Measurements from ENCODE around the gene ST14.

- TF ChIP-seq, protein P1, sequence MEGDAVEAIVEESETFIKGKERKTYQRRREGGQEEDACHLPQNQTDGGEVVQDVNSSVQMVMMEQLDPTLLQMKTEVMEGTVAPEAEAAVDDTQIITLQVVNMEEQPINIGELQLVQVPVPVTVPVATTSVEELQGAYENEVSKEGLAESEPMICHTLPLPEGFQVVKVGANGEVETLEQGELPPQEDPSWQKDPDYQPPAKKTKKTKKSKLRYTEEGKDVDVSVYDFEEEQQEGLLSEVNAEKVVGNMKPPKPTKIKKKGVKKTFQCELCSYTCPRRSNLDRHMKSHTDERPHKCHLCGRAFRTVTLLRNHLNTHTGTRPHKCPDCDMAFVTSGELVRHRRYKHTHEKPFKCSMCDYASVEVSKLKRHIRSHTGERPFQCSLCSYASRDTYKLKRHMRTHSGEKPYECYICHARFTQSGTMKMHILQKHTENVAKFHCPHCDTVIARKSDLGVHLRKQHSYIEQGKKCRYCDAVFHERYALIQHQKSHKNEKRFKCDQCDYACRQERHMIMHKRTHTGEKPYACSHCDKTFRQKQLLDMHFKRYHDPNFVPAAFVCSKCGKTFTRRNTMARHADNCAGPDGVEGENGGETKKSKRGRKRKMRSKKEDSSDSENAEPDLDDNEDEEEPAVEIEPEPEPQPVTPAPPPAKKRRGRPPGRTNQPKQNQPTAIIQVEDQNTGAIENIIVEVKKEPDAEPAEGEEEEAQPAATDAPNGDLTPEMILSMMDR (IDR thresholded peaks at IDR 0.05): no peak
- TF ChIP-seq SIN3A (IDR thresholded peaks at IDR 0.05; ENCODE audit: borderline replicate concordance, insufficient read depth, low read depth, low read length) (no peak), POLR2AphosphoS5 (IDR thresholded peaks at IDR 0.05; ENCODE audit: low read depth, low read length) (no peak), TCF7L2 (IDR thresholded peaks at IDR 0.05; ENCODE audit: low read depth, low read length) (no peak)
- TF ChIP-seq, protein P2, sequence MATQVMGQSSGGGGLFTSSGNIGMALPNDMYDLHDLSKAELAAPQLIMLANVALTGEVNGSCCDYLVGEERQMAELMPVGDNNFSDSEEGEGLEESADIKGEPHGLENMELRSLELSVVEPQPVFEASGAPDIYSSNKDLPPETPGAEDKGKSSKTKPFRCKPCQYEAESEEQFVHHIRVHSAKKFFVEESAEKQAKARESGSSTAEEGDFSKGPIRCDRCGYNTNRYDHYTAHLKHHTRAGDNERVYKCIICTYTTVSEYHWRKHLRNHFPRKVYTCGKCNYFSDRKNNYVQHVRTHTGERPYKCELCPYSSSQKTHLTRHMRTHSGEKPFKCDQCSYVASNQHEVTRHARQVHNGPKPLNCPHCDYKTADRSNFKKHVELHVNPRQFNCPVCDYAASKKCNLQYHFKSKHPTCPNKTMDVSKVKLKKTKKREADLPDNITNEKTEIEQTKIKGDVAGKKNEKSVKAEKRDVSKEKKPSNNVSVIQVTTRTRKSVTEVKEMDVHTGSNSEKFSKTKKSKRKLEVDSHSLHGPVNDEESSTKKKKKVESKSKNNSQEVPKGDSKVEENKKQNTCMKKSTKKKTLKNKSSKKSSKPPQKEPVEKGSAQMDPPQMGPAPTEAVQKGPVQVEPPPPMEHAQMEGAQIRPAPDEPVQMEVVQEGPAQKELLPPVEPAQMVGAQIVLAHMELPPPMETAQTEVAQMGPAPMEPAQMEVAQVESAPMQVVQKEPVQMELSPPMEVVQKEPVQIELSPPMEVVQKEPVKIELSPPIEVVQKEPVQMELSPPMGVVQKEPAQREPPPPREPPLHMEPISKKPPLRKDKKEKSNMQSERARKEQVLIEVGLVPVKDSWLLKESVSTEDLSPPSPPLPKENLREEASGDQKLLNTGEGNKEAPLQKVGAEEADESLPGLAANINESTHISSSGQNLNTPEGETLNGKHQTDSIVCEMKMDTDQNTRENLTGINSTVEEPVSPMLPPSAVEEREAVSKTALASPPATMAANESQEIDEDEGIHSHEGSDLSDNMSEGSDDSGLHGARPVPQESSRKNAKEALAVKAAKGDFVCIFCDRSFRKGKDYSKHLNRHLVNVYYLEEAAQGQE (IDR thresholded peaks at IDR 0.05; ENCODE audit: insufficient read depth in 1 of 2, low read depth in 2 of 2, low read length in 1 of 2): no peak
Observed at GRCh38 chr11:130202009-130202817, 42.6 kb downstream of the ST14 start.
